Ascending aorta (tissue), 2 donors: ENCODE measurements around the gene ZDHHC19. TPM values are rescaled to one million over a fixed set of nuclear protein-coding genes. Genes with fewer than 3 reads are reported as not detected.

ENCODE experiments used
- DNase-seq, 2 donors: peaks; one replicate each; pipeline ENCODE4 v3.0.0-alpha.2; 2019; ENCODE audit warnings: low spot score in 2 of 2
- H3K27ac ChIP-seq, 2 donors: fragments of 200-600 bp; sonication (generic); one replicate each; pipeline ENCODE4 v1.5.1; 2016 to 2017; ENCODE audit warnings: mild to moderate bottlenecking in 1 of 2
- H3K27me3 ChIP-seq: fragments of 200-600 bp; sonication (generic); one replicate; pipeline ENCODE4 v1.5.1; 2017
- H3K36me3 ChIP-seq, 2 donors: fragments of 200-600 bp; sonication (generic); one replicate each; pipeline ENCODE4 v1.5.1; 2016
- H3K4me1 ChIP-seq, 2 donors: fragments of 200-600 bp; sonication (generic); one replicate each; pipeline ENCODE4 v1.5.1; 2016 to 2017; ENCODE audit warnings: mild to moderate bottlenecking in 1 of 2
- H3K4me3 ChIP-seq, 2 donors: fragments of 200-600 bp; sonication (generic); one replicate each; pipeline ENCODE4 v1.5.1; 2016 to 2017; ENCODE audit warnings: mild to moderate bottlenecking in 1 of 2
- H3K9me3 ChIP-seq, 2 donors: fragments of 200-600 bp; sonication (generic); one replicate each; pipeline ENCODE4 v1.5.1; 2016
- CTCF ChIP-seq, 3 experiments: fragments of 200-600 bp in 2 of 3; fragments of 450-650 bp in 1 of 3; sonication (generic) in 2 of 3; IDR thresholded peaks; one replicate each; pipeline ENCODE4 v1.5.1; 2016 to 2019; ENCODE audit warnings: antibody characterized with exemption in 3 of 3, mild to moderate bottlenecking in 1 of 3, moderate library complexity in 1 of 3
- intact Hi-C: fragments of 100-400 bp; cut with DNase I; formaldehyde crosslinking; loops from one replicate; pipeline ENCODE4 v1.15.1; 2023
- total RNA-seq: library from RNA; depleted of rRNA; stranded (reverse); fragments of >200 nt; gene quantifications from one replicate; pipeline ENCODE4 v1.1.0, GENCODE V29; 2016

The ZDHHC19 gene
- not detected for total RNA-seq

- DNase-seq: no peak
- Histone ChIP-seq H3K27ac (no peak within 1 kb of the TSS), H3K9me3 (no peaks in the 10 kb centered on the region), H3K36me3 (no peaks in the 10 kb centered on the region), H3K27me3 (no peaks in the 10 kb centered on the region), H3K4me3 (no peak within 1 kb of the TSS), H3K4me1 (no peaks in the 10 kb centered on the region)
- intact Hi-C loops: no loop called here
- no peak for TF ChIP-seq CTCF (IDR thresholded peaks at IDR 0.05)
These were observed at the start of gene ZDHHC19 for GRCh38 chr3:196210673-196211556. TSS of gene ZDHHC19 (minus strand) at chr3:196211400. CDS start at chr3:196211315, 85 bp downstream.

- no peak for DNase-seq
- Histone ChIP-seq H3K4me1 (no peaks in the 10 kb centered on the region), H3K4me3 (no peak overlapping the region), H3K27ac (no peak overlapping the region), H3K36me3 (peaks cover 44 to 49% of the 10 kb centered on the region in 2 donors), H3K9me3 (no peaks in the 10 kb centered on the region), H3K27me3 (no peaks in the 10 kb centered on the region)
- intact Hi-C loops: no loop called here
- TF ChIP-seq CTCF (IDR thresholded peaks at IDR 0.05): no peak
These were observed 49.6 kb upstream of the ZDHHC19 start for GRCh38 chr3:196260784-196261183.

GRCh38 chr3:196255776-196256175 lies 44.6 kb upstream of the ZDHHC19 start:
- H3K27me3 ChIP-seq: no peaks in the 10 kb centered on the region
- no peak for DNase-seq
- H3K4me1 ChIP-seq: no peaks in the 10 kb centered on the region
- no peaks in the 10 kb centered on the region for H3K9me3 ChIP-seq
- peaks cover 30 to 41% of the 10 kb centered on the region in 2 donors for H3K36me3 ChIP-seq
- H3K4me3 ChIP-seq: no peak overlapping the region
- H3K27ac ChIP-seq: no peak overlapping the region
- TF ChIP-seq CTCF (IDR thresholded peaks at IDR 0.05): no peak
- intact Hi-C loops: loop anchor here (2.0 kb wide), 2 partner anchors 267 to 429 kb away; no protein-coding TSS in a partner anchor

GRCh38 chr3:196254376-196255283 lies 43.4 kb upstream of the ZDHHC19 start:
- no peak for DNase-seq

More at GRCh38 chr3:196254376-196255283, 43.4 kb upstream of the ZDHHC19 start:
- intact Hi-C loops: loop anchor here (2.0 kb wide), 2 partner anchors 268 to 430 kb away; no protein-coding TSS in a partner anchor
- no peak overlapping the region for H3K4me3 ChIP-seq
- peaks cover 28 to 40% of the 10 kb centered on the region in 2 donors for H3K36me3 ChIP-seq
- H3K27me3 ChIP-seq: no peaks in the 10 kb centered on the region
- TF ChIP-seq CTCF (IDR thresholded peaks at IDR 0.05): no peak
- H3K4me1 ChIP-seq: no peaks in the 10 kb centered on the region
- no peak overlapping the region for H3K27ac ChIP-seq
- H3K9me3 ChIP-seq: no peaks in the 10 kb centered on the region
